ENCODE data around the gene TDRD3.
"Not testable (repeated sequence)": the region's sequence is repeated elsewhere in the genome, so short reads cannot be mapped to it uniquely, and the experiment has no call there.

The TDRD3 gene

DNA sequence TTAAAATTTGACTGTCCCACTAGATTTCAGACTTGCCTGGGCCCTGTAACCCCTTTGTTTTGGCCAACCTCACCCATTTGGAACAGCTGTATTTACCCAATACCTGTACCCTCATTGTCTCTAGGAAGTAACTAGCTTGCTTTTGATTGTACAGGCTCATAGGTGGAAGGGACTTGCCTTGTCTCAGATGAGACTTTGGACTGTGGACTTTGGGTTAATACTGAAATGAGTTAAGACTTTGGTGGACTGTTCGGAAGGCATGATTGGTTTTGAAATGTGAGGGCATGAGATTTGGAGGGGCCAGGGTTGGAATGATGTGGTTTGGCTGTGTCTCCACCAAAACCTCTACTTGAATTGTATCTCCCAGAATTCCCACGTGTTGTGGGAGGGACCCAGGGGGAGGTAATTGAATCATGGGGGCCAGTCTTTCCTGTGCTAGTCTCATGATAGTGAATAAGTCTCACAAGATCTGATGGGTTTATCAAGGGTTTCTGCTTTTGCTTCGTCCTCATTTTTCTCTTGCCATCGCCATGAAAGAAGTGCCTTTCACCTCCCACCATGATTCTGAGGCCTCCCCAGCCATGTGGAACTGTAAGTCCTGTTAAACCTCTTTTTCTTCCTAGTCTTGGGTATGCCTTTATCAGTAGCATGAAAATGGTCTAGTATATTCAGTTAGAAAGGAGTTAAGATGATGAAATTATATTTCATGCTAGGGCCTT lies 12.7 kb downstream of the TDRD3 start:
- H3K9me3 ChIP-seq (ENCODE audit: low read length): not testable (repeated sequence)

DNA sequence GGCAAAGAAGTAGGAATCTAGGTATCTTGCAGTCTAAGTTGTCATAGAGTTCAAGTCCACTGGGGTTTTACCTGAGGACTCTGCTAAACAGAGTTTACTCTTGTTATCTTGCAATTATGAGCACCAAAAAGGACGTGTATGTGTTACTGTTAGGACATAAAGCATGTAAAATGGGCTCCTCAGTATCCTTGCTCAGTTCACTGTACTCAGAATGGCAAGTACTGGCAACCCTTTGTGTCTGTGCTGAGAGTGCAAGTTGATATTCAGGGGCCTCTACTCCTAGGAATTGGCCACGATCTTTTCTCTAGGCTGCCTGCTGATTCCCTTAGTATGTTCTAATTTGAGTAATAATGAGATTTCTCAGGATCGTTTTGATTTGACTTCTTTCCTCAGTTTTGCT lies 13.3 kb downstream of the TDRD3 start:
- no peak overlapping the region for H3K4me3 ChIP-seq (ENCODE audit: low read length)
- H3K9me3 ChIP-seq (ENCODE audit: low read length): peaks cover 8% of the 10 kb centered on the region

More for the DNA sequence above, 12.7 kb downstream of the TDRD3 start:
- H2AFZ ChIP-seq (ENCODE audit: low read depth, low read length); H3K4me3 ChIP-seq (ENCODE audit: low read length); H3K4me1 ChIP-seq (ENCODE audit: insufficient read depth, low read length); H3K36me3 ChIP-seq (ENCODE audit: insufficient read depth, low read length); H3K27me3 ChIP-seq (ENCODE audit: insufficient read depth, low read length): not testable (repeated sequence)

DNA sequence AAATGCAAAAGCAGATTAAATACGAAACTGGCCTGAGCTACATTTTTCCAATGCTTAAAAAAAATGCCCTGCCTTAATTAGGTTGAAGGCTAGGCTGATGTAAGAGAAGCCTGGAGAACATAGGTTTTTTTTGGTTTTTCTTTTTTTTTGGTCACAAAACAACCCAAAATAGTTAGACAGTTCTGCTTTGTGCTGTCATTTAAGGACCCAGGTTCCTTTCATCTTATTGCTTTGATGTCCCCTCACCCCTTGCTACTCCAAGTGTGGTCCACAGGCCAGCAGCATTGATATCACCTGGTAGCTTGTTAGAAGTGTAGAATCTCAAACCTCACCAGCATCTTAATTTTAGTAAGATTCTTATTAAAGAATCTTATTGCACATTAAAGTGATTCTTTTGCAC lies 14.4 kb downstream of the TDRD3 start:
- peaks cover 4% of the 10 kb centered on the region for H3K4me1 ChIP-seq (ENCODE audit: insufficient read depth, low read length)
- H2AFZ ChIP-seq (ENCODE audit: low read depth, low read length): no peak overlapping the region
- H3K27me3 ChIP-seq (ENCODE audit: insufficient read depth, low read length): no peaks in the 10 kb centered on the region
- peaks cover 8% of the 10 kb centered on the region for H3K9me3 ChIP-seq (ENCODE audit: low read length)
- peaks cover 2% of the 10 kb centered on the region for H3K36me3 ChIP-seq (ENCODE audit: insufficient read depth, low read length)
- H3K4me3 ChIP-seq (ENCODE audit: low read length): no peak overlapping the region

More for the DNA sequence above, 13.3 kb downstream of the TDRD3 start:
- Histone ChIP-seq H2AFZ (ENCODE audit: low read depth, low read length) (no peak overlapping the region), H3K4me1 (ENCODE audit: insufficient read depth, low read length) (peaks cover 4% of the 10 kb centered on the region), H3K36me3 (ENCODE audit: insufficient read depth, low read length) (peaks cover 2% of the 10 kb centered on the region), H3K27me3 (ENCODE audit: insufficient read depth, low read length) (no peaks in the 10 kb centered on the region)

DNA sequence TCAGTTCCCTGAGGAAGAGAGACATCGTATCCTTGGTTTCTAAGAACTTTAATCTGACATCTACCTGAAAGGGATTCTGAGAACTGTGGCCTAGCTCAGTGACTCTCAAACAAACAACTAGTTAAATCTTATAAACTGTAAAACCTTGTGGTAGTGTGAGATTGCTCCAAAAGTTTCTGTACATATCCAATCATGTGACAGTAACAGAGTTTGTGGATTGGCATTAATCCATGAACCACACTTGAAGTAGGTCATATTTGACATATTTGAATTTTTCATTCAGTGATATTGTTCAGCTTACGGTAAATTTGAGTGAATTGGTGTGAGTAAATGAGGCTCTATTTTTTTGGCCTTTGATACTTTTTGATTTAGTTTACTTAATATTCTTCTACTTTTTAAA lies 15.0 kb downstream of the TDRD3 start:
- Histone ChIP-seq H3K9me3 (ENCODE audit: low read length) (peaks cover 8% of the 10 kb centered on the region), H2AFZ (ENCODE audit: low read depth, low read length) (no peak overlapping the region), H3K4me3 (ENCODE audit: low read length) (no peak overlapping the region), H3K27me3 (ENCODE audit: insufficient read depth, low read length) (no peaks in the 10 kb centered on the region), H3K4me1 (ENCODE audit: insufficient read depth, low read length) (peaks cover 4% of the 10 kb centered on the region), H3K36me3 (ENCODE audit: insufficient read depth, low read length) (peaks cover 2% of the 10 kb centered on the region)

DNA sequence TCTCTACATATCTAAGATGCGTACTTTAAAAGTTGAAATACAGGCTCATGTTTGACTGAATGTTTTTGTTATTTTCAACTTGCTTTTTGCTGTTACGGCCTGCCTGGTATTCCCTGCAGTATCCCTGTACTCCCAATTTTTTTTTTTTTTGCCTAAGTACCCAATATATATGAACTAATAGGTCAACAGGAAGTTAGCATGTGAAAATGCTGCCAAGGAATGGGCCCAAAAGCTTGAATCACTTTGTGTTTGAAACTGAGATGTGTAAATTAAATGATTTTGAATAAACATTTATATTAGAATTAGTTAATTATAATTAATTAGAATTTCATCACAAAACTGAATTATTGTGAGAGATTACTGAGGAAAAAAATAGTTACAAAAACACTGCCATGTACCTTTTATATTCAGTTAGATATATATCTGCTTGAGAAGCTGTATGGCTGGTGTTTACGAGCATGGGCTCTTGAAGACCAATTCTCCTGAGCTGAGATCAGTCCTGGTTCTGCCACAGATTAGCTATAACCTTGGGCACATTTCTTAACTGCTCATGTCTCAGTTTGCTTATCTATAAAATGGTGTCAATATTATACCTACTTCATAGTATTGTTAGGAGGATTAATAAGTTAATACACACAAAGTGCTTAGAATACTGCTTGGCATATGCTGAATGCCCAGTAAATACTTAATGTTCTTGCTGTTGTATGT lies 16.0 kb downstream of the TDRD3 start:
- Histone ChIP-seq H3K4me1 (ENCODE audit: insufficient read depth, low read length) (peaks cover 4% of the 10 kb centered on the region), H3K36me3 (ENCODE audit: insufficient read depth, low read length) (peaks cover 2% of the 10 kb centered on the region), H3K9me3 (ENCODE audit: low read length) (peaks cover 6% of the 10 kb centered on the region), H2AFZ (ENCODE audit: low read depth, low read length) (no peak overlapping the region), H3K27me3 (ENCODE audit: insufficient read depth, low read length) (no peaks in the 10 kb centered on the region), H3K4me3 (ENCODE audit: low read length) (no peak overlapping the region)

DNA sequence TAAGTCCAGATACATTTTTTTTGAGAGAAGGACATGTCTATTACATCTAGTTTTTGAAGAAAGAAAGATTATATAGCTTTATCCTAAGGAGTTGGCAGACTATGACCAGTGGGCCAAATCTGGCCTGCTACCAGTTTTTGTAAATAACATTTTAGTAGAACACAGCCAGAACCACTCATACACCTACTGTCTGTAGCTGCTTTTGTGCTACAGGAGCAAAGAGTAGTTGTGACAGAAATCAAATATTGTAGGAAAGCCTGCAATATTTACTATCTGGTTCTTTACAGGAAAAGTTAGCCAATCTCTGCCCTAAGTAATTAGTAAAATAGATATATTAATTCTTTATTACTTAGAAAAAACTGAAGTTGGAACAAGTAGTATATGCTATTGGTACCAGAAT lies 17.2 kb downstream of the TDRD3 start:
- H3K4me1 ChIP-seq (ENCODE audit: insufficient read depth, low read length): peaks cover 4% of the 10 kb centered on the region

DNA sequence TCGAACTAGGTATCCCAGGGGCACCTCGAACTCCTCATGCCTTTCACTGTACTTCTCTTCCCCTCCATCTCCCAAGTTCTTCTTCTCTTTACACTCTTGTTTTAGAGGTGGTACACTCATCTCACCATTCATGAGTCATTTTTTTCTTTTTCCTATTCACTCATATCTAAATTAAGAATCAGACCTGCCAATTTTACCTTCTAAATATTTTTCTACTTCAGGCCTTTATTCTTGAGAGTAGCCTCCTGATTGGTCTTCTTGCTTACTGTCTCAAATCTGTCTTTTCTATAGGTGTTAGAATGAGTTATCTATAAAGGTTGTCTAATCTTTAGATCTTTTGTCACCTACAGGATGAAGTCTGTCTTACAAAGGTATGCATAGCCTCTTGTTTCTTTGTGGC lies 20.7 kb downstream of the TDRD3 start:
- peaks cover 8% of the 10 kb centered on the region for H3K9me3 ChIP-seq (ENCODE audit: low read length)
- no peaks in the 10 kb centered on the region for H3K4me1 ChIP-seq (ENCODE audit: insufficient read depth, low read length)
- no peaks in the 10 kb centered on the region for H3K36me3 ChIP-seq (ENCODE audit: insufficient read depth, low read length)
- H3K4me3 ChIP-seq (ENCODE audit: low read length): no peak overlapping the region
- H2AFZ ChIP-seq (ENCODE audit: low read depth, low read length): no peak overlapping the region
- no peaks in the 10 kb centered on the region for H3K27me3 ChIP-seq (ENCODE audit: insufficient read depth, low read length)

More for the DNA sequence above, 17.2 kb downstream of the TDRD3 start:
- H2AFZ ChIP-seq (ENCODE audit: low read depth, low read length): no peak overlapping the region
- no peaks in the 10 kb centered on the region for H3K36me3 ChIP-seq (ENCODE audit: insufficient read depth, low read length)
- H3K9me3 ChIP-seq (ENCODE audit: low read length): peaks cover 1% of the 10 kb centered on the region
- H3K27me3 ChIP-seq (ENCODE audit: insufficient read depth, low read length): no peaks in the 10 kb centered on the region
- no peak overlapping the region for H3K4me3 ChIP-seq (ENCODE audit: low read length)

DNA sequence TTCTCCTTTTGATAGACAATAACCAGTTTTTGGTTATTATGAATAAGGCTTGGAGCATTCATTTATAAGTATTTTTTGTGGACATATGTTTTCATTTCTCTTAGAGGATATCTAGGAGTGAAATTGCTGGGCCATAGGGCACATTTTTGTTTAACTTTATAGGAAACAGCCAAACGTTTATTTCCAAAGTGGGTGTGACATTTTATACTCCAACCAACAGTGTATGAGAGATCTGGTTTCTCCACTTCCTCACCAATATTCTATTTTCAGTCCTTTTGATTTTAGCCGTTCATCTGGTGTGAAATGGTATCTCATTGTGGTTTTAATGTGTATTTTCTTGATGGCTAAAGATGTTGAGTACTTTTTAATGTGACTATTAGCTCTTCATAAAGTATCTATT lies 21.9 kb downstream of the TDRD3 start:
- Histone ChIP-seq H3K4me3 (ENCODE audit: low read length) (no peak overlapping the region), H3K9me3 (ENCODE audit: low read length) (peaks cover 8% of the 10 kb centered on the region), H3K4me1 (ENCODE audit: insufficient read depth, low read length) (no peaks in the 10 kb centered on the region), H2AFZ (ENCODE audit: low read depth, low read length) (no peak overlapping the region), H3K27me3 (ENCODE audit: insufficient read depth, low read length) (no peaks in the 10 kb centered on the region), H3K36me3 (ENCODE audit: insufficient read depth, low read length) (no peaks in the 10 kb centered on the region)

DNA sequence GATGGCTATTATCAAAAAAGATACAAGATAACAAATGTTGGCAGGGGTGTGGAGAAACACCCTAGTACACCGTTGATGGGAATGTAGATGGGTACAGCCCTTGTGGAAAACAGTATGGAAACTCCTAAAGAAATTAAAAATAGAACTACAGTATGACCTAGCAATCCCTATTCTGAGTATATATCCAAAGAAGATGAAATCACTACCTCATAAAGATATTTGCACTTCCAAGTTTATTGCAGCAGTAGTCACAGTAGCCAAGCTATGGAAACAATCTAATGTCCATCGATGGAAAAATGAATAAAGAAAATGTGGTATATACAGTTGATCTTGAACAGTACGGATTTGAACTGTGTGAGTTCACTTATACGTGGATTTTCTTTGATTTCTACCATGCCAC lies 28.3 kb downstream of the TDRD3 start:
- Histone ChIP-seq H2AFZ (ENCODE audit: low read depth, low read length) (no peak overlapping the region), H3K27me3 (ENCODE audit: insufficient read depth, low read length) (no peaks in the 10 kb centered on the region), H3K9me3 (ENCODE audit: low read length) (peaks cover 8% of the 10 kb centered on the region), H3K4me3 (ENCODE audit: low read length) (no peak overlapping the region), H3K36me3 (ENCODE audit: insufficient read depth, low read length) (no peaks in the 10 kb centered on the region), H3K4me1 (ENCODE audit: insufficient read depth, low read length) (no peaks in the 10 kb centered on the region)

DNA sequence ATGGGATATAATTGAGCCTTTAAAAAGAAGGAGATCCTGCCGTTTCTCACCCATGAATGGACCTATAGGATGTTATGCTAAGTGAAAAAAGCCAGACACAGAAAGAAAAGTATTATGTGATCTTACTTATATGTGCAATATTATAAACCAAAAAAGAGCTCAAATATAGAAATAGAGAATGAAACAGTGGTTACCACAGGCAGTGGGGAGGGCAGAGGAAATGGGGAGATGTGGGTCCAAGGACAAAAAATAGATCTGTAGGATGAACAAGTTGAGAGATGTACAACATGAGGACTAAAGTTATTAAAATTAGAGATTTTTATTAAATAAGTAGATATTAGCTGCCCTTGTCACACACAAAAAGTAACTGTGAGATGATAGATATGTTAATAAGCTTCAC lies 29.1 kb downstream of the TDRD3 start:
- no peaks in the 10 kb centered on the region for H3K27me3 ChIP-seq (ENCODE audit: insufficient read depth, low read length)
- no peaks in the 10 kb centered on the region for H3K4me1 ChIP-seq (ENCODE audit: insufficient read depth, low read length)
- H3K36me3 ChIP-seq (ENCODE audit: insufficient read depth, low read length): no peaks in the 10 kb centered on the region
- H3K9me3 ChIP-seq (ENCODE audit: low read length): peaks cover 7% of the 10 kb centered on the region
- H2AFZ ChIP-seq (ENCODE audit: low read depth, low read length): no peak overlapping the region
- H3K4me3 ChIP-seq (ENCODE audit: low read length): no peak overlapping the region

DNA sequence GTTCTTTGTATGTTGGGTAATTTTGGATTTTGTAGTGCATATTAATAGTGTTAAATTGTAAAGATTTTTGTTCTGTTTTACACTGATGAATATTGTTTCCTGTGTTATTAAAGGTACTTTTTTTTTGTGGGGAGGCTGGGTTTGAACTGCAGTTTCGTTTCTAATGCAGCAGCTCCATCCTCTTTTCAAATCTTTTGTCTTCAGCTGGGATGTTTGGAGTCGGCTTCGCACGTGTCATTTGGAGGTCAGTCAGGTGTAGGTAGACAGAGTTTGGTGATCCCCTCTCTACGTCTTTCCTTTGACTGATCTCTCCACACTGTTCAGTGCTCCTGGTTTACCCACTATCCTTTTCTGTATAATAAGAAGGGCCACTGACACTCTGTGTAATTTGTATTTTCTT lies 30.3 kb downstream of the TDRD3 start:
- Histone ChIP-seq H3K36me3 (ENCODE audit: insufficient read depth, low read length) (no peaks in the 10 kb centered on the region), H3K4me1 (ENCODE audit: insufficient read depth, low read length) (no peaks in the 10 kb centered on the region), H3K4me3 (ENCODE audit: low read length) (no peak overlapping the region), H3K9me3 (ENCODE audit: low read length) (no peaks in the 10 kb centered on the region), H2AFZ (ENCODE audit: low read depth, low read length) (no peak overlapping the region), H3K27me3 (ENCODE audit: insufficient read depth, low read length) (no peaks in the 10 kb centered on the region)

DNA sequence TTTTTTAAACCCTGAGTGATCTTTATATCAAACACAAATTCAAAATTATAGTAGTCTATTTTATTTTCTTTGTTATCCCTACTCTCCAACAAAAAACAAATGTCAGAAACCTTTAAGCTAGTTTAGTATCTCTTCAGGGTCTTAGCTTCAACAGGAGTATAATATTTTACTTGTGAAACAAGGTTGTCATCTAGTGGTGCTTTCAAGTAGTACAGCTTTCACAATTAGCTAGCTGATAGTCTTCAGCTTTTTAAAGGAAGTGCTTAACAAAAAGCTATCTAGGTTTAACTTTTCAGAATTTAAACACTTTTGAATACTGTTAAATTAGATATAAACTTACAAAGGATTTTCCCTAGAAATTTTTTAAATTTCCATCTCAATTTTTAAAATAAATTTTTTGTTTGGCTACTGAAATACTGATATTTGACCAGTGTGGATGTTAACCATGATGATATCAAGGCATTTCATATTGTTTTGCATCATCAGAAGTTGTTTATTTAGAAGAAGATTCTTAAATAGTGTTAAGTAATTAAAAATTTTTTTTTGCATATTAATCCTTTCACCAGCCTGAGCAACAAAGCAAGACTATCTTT lies 34.2 kb downstream of the TDRD3 start:
- Histone ChIP-seq H3K9me3 (ENCODE audit: low read length) (no peaks in the 10 kb centered on the region), H3K36me3 (ENCODE audit: insufficient read depth, low read length) (no peaks in the 10 kb centered on the region), H3K4me1 (ENCODE audit: insufficient read depth, low read length) (no peaks in the 10 kb centered on the region), H2AFZ (ENCODE audit: low read depth, low read length) (no peak overlapping the region), H3K27me3 (ENCODE audit: insufficient read depth, low read length) (no peaks in the 10 kb centered on the region), H3K4me3 (ENCODE audit: low read length) (no peak overlapping the region)

DNA sequence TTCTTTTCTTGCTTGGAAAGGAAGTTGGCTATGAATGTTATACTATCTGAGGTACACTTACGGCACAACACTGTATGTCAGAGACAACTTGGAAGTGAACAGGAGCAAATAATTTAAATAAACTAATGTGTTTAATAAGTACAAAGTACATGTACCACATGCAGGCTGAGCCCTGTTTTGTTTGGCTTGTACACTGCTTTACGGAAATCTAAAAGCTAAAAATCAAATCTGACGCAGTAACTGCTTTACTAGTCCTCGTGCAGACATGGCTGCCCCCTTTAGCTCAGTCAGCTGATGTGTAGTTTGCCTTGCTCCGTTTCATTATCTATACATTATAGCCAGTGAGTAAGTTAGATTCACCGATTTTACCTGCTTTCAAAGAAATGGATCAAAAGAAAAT lies 36.5 kb downstream of the TDRD3 start:
- Histone ChIP-seq H3K36me3 (ENCODE audit: insufficient read depth, low read length) (no peaks in the 10 kb centered on the region), H3K9me3 (ENCODE audit: low read length) (peaks cover 2% of the 10 kb centered on the region), H3K4me1 (ENCODE audit: insufficient read depth, low read length) (no peaks in the 10 kb centered on the region), H3K4me3 (ENCODE audit: low read length) (no peak overlapping the region), H2AFZ (ENCODE audit: low read depth, low read length) (no peak overlapping the region), H3K27me3 (ENCODE audit: insufficient read depth, low read length) (no peaks in the 10 kb centered on the region)

All from neuron (in vitro differentiated cells).